ENCODE results near the gene NDST4.

DNA sequence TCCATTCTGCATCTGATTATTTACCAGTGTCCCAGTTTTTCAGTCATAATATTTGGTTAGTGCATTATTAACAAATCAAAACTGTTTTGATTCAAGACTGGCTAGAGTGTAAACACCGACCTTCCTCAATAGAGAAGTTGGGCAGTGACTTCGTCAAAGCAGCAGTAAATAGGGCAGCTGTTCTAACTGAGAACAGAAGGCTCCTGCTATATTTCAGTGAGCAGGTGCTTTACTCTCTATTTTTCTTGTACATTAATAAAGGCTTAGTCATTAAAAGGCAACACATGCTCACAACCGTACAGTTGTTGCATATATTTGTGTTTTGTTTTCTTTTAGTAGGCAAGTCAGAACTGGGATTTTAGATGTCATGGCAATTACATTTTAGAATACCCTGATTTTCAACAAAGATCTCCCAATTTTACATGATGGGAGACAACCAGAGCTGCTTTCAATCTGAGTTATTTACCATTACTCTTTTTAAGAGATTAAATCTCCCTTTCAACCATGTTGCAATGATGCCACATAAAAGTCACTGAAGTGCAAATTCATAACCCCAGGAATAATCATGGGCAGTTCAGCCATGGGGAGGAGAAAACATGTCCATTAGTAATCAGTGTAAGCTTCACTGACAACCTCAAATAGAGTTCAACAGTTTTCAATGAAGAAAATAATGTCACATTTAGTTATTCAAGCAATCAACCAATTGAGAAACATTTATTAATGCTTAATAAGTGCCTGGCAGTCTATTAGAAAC lies 233.3 kb downstream of the NDST4 start:
- TF ChIP-seq, protein P1, sequence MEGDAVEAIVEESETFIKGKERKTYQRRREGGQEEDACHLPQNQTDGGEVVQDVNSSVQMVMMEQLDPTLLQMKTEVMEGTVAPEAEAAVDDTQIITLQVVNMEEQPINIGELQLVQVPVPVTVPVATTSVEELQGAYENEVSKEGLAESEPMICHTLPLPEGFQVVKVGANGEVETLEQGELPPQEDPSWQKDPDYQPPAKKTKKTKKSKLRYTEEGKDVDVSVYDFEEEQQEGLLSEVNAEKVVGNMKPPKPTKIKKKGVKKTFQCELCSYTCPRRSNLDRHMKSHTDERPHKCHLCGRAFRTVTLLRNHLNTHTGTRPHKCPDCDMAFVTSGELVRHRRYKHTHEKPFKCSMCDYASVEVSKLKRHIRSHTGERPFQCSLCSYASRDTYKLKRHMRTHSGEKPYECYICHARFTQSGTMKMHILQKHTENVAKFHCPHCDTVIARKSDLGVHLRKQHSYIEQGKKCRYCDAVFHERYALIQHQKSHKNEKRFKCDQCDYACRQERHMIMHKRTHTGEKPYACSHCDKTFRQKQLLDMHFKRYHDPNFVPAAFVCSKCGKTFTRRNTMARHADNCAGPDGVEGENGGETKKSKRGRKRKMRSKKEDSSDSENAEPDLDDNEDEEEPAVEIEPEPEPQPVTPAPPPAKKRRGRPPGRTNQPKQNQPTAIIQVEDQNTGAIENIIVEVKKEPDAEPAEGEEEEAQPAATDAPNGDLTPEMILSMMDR (IDR thresholded peaks at IDR 0.05; ENCODE audit: borderline replicate concordance, extremely low read depth, low read length, poor library complexity, severe bottlenecking), result no peak
- TF ChIP-seq EZH2 (IDR thresholded peaks at IDR 0.05; ENCODE audit: borderline replicate concordance, low read depth, low read length, severe bottlenecking), result no peak

Data from DND-41 (cell line).